GM12891 (cell line): ENCODE data around the gene CHPF.

Experiments
- PAX5 ChIP-seq: IDR thresholded peaks from 2 replicates; pipeline ENCODE4 v1.6.1; 2011; ENCODE audit warnings: low read length, moderate library complexity, mild to moderate bottlenecking; ENCODE audit not compliant: insufficient read depth, severe bottlenecking
- POLR2A ChIP-seq: IDR thresholded peaks from 2 replicates; pipeline ENCODE4 v1.6.1; 2011; ENCODE audit warnings: low read depth, low read length, control low read depth
- POLR2AphosphoS5 ChIP-seq: IDR thresholded peaks from 2 replicates; pipeline ENCODE4 v1.6.1; 2011; ENCODE audit warnings: low read depth, low read length, control low read depth
- TAF1 ChIP-seq: IDR thresholded peaks from 2 replicates; pipeline ENCODE4 v1.6.1; 2011; ENCODE audit warnings: low read depth, low read length, control low read depth

GRCh38 chr2:219521066-219521880 lies 22.3 kb downstream of the CHPF start:
- no peak for TF ChIP-seq PAX5
- no peak for TF ChIP-seq POLR2AphosphoS5
- no peak for TF ChIP-seq POLR2A
- TF ChIP-seq TAF1: no peak
